Vagina (tissue), 2 donors: ENCODE results near the gene PIP5K1B.

Source experiments
- POLR2A ChIP-seq, 2 donors: fragments of 450-650 bp; IDR thresholded peaks; one replicate each; pipeline ENCODE4 v1.6.1; 2017; ENCODE audit warnings: antibody characterized with exemption in 2 of 2, mild to moderate bottlenecking in 2 of 2, moderate library complexity in 2 of 2
- POLR2AphosphoS5 ChIP-seq, 2 donors: sonication (generic); formaldehyde crosslinking; IDR thresholded peaks; one replicate each; pipeline ENCODE4 v1.9.0; 2017; ENCODE audit warnings: antibody characterized with exemption in 2 of 2, mild to moderate bottlenecking in 2 of 2, low read depth in 1 of 2; ENCODE audit not compliant: insufficient read depth in 1 of 2
- TF ChIP-seq, protein P1 (sequence below), 3 experiments: fragments of 450-650 bp in 2 of 3; fragments of 200-600 bp in 1 of 3; sonication (generic) in 1 of 3; IDR thresholded peaks; one replicate each; pipeline ENCODE4 v1.5.1; 2017 to 2019; ENCODE audit warnings: antibody characterized with exemption in 3 of 3, mild to moderate bottlenecking in 2 of 3, moderate library complexity in 2 of 3

DNA sequence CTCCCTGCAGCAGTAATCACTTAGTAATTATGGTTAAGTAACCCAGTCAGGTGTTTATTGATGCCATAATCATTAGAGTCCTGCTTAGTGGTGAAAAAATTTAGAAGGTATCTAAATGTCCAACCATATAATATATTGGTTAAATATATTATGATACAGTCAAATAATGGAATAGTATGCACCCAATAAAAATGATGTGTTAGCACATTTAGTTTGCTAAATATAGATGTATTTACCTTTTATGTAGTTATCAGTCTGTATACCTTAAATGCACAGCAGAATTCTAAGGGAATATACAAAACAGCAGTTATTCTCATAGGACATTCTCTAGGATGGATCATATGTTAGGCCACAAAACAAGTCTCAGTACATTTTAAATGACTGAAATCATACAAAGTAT, 218.4 kb downstream of the PIP5K1B start:
- no peak for TF ChIP-seq POLR2AphosphoS5 (IDR thresholded peaks at IDR 0.05; ENCODE audit: insufficient read depth in 1 of 2, low read depth in 1 of 2)
- TF ChIP-seq, protein P1, sequence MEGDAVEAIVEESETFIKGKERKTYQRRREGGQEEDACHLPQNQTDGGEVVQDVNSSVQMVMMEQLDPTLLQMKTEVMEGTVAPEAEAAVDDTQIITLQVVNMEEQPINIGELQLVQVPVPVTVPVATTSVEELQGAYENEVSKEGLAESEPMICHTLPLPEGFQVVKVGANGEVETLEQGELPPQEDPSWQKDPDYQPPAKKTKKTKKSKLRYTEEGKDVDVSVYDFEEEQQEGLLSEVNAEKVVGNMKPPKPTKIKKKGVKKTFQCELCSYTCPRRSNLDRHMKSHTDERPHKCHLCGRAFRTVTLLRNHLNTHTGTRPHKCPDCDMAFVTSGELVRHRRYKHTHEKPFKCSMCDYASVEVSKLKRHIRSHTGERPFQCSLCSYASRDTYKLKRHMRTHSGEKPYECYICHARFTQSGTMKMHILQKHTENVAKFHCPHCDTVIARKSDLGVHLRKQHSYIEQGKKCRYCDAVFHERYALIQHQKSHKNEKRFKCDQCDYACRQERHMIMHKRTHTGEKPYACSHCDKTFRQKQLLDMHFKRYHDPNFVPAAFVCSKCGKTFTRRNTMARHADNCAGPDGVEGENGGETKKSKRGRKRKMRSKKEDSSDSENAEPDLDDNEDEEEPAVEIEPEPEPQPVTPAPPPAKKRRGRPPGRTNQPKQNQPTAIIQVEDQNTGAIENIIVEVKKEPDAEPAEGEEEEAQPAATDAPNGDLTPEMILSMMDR (IDR thresholded peaks at IDR 0.05): no peak
- no peak for TF ChIP-seq POLR2A (IDR thresholded peaks at IDR 0.05)
